Activated CD8-positive, alpha-beta memory T cell treated with anti-CD3 and anti-CD28 coated beads, Interleukin-2, amount 50 U/mL, for 24 hours (primary cell): ENCODE data around the gene KMO.

Experiments used
- DNase-seq: peaks from one replicate; pipeline ENCODE4 v3.0.0-alpha.2; 2020; ENCODE audit errors: extremely low read depth

Gene KMO

DNA sequence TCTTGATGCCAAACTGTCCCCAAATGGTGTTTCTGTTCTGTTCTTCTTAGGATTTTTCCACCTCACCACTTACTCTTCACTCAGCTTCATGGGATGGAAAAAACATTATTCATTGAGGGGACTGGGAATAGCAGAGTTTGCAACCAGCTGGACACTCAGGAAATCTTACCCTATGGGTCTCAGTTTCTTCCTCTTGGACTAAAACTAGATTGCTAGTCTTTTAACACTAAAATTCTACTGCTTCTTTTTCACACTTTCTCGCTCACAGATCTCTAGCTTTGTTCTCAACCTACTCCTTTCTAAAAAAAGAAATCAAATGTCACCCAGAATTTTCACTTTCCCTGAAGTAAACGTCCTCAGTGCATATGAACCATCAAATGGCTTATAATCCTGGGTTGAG is 4.8 kb downstream of the KMO start:
- DNase-seq: no peak

DNA sequence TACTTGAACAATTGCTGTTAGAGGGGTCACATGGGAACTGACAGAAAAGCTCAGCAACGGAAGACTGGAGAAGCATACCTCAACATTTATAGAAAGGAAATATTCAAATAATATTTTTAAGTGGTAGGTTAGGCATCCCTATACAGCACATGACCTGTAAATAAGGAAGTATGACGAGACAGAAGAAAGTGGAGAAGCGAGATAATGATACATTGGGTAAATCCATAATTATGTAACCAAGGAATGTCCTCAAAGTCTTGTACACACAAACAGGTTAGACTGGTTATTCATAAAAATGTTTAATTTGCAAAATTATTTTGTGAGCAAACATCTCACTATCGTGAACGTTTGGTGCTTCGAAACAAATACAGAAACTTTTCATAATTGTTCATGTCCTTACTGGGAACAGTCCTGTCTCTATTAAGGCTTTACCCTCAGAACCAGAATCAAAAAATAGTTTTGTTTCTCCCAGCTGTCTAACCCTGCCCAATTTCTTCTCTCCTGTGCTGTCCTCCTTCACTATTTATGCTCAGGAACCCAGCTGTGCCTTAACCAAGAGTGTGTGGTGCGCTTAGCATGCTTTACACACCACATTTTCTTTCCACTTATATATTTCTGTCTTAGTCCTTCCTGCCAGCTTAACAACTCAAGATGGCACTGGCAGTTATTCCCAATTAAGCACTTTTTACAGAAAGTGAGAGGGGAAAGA is 10.2 kb downstream of the KMO start:
- no peak for DNase-seq

DNA sequence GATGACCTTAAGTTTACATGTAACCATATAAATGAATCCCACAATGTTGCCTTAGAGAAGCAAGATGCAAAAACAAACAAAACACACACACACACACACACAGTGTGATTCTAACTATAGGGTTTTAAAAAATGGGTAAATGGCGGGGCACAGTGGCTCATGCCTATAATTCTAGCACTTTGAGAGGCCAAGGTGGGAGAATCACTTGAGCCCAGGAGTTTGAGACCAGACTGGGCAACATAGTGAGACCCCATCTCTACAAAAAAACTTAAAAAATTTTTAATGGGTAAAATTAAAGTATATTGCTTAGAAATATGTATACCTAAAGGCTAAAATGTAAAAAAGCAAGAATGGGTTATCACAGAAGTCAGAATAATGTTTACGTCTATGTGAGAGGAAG is 15.8 kb downstream of the KMO start:
- no peak for DNase-seq

DNA sequence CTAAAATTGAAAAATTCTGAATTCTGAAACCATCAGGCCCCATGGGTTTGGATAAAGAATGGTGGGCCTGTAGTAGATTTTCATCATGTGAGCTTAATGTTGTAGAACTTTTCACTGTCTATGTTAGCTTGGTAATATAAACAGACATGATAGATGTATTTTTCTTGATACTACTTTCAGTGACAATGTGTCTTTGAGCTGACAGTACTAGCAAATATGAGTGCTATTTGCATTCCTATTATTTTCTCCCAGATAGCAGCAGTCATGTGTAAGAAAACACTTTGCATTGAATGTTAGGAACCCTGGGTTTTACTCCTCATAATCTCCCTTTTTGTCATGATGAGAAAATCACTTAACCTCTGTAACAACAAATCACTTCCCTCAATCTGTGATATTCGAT is 18.1 kb downstream of the KMO start:
- no peak for DNase-seq

DNA sequence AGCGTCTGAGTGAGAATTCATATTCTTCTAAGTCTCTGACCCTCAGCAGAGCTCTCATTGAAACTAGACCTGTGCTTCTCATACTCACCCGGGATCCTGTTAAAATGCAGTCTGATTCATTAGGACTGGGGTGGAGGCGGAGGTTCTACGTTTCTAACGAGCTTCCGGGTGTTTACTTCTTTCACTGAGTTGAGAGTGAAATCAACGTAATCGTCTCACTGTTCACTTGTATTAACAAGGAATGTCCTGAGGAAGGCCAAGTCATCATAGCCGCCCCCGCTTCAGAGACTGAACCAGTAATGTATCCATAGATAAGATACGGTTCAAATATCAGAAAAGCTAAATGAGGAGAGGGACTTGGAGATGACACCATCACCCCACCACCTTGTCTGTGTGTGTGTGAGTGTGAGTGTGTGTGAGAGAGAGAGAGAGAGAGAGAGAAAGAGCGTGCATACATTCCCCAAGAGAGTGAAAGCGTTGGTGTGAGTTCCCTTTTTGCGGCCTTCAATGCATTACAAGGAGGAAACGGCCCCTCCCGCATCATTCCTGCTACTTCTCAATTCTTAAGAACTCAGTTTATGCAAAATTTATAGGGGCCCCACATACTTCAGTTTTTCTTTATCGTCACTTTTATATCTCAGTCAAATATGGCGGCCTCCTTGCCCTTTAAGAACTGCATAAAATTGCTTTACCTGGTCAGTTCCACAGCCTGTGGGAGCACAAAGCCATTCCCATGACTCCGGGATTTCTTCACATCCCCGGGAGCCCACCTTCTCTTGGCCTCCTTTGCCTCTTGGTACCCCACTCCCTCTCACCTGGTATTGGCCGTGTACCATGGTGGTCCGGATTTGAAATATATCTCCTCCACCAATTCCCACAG is 19.8 kb downstream of the KMO start:
- no peak for DNase-seq

DNA sequence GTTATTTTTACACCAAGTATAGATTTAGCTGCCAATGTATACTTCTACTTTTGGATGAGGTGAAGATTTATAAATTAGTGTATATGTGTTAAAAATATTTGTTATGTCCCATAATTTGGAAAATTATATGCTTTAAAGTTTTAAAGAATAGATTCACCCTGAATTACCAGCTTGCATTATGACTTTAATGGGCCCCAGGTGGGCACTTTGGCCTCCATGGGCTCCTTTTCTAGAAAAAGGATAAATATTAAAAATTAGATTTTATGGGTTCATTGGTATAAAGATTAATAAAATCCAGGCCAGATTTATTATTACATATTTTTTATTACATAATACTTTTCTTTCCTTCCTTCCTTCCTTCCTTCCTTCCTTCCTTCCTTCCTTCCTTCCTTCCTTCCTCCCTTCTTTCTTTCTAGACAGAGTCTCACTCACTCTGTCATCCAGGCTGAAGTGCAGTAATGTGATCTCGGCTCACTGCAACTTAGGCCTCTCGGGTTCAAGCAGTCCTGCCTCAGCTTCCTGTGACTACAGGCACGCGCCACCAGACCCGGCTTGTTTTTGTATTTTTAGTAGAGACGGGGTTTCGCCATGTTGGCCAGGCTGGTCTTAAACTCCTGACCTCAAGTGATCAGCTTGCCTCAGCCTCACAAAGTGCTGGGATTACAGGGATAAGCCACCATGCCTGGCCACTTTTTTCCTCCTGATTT is 21.9 kb downstream of the KMO start:
- DNase-seq: no peak

DNA sequence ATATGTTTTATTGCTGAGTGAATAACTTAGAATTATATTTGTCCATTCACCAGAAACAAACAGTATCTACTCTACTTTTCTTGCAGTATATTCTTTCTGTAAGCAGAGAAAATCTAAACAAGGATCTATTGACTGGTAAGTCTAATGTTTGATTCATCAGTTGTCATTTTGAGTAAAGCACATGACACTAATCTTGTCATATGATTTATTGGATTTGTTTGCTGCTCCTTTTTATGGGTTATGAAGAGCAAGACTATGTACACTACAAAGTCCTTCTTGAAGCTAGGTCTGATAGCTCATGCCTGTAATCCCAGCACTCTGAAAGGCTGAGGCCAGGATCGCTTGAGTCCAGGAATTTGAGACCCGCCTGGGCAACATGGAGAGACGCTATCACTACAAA is 23.3 kb downstream of the KMO start:
- no peak for DNase-seq

DNA sequence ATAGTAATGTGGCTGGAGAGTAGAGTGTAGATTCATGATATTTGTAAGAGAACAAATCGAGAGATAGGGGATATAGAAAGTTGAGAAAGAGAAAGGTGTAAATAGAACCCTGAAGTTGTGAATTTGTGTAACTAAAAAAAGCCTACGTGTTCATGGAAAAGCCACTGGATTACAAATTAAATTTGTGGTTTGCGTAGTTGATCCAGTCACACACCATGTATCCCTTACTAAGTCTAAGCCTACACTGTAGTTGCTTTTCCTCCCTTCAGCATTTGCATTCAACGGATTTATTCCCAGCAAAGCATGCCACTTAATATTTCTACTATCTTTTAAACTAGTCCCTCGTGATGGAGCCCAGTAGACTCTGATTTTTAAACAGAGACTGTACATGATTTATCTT is 24.9 kb downstream of the KMO start:
- DNase-seq: no peak

DNA sequence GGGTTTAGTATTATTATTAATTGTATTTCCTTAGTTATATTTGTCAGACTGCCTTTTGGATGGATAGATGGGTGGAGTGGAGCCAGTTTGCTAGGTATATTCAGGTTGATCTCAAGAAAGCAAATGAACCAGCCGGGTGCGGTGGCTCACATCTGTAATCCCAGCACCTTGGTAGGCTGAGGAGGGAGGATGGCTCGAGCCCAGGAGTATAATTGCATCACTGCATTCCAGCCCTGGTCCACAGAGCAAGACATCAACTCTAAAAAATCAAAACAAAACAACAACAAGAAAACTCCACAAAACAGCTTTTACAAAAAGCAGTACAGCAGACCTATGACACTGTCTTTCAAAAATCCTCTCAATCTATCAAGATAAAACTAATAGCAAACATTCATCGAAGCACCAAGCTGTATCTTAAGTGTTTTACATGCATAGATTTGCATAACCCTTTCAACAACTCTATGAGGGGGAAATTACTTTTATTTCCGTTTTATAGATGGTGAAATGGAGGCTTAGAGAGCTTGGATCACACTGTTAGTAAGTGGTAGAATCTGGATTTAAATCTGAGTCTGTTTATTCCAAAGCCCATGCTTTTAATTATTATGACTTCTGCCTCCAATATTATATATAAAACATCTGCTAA is 25.5 kb downstream of the KMO start:
- no peak for DNase-seq

DNA sequence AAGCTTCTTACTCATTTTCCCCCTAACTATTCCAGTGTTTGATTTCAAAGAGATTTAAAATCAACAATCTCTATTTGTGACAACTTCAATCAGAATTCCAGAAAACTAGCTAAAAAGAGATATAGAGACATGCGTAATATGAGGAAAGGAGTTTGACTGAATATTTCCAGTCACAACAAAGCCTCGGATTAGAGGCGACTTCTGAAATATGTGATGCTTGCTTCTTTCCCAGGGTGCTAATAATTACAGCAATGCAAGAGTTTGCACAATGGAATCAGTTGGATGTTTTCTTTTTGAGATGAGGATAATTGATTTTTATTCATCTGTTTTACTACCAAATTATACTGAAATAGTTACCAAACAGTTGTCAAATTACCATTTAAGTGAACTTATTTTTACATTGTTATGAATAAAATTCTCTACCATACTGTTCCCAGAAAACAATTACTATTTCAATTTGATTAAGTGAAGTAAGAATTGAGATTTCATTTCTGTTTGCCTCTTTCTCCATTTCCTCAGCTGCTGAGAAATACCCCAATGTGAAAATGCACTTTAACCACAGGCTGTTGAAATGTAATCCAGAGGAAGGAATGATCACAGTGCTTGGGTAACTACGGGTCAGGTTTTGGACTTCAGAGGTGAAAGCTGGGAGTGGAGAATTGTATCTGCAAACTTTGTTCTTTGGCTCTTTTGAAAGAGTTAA is 28.1 kb downstream of the KMO start:
- DNase-seq: no peak

DNA sequence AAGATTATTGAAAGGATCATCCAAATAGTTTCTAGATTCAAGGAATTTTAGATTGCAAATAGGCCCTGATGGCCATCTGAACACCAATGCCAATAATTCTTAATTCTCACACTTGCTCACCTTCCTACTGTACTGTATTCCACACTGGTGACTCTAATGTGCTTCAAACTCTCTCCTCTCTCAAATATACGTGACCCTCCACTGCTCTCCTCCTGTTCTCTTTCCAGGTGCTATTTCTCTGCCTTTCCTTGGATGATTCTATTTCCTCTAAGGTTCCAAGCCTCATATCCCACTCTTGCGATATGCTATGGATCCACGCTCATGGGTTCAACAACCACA is 28.6 kb downstream of the KMO start:
- no peak for DNase-seq

DNA sequence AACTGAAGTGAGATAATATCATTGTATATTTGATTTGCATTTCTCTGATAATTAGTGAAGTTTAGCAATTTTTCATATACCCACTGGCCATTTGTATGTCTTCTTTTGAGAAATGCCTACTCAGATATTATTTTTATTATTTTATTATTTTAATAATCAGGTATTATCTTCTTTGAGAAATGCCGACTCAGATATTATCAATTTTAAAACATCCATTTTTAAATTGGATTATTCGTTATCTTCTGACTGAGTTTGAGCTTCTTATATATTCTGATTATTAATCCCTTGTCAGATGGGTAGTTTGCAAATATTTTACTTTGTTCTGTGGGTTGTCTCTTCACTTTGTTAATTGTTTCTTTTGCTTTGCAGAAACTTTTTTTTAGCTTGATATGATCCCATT is 37.7 kb downstream of the KMO start:
- no peak for DNase-seq

DNA sequence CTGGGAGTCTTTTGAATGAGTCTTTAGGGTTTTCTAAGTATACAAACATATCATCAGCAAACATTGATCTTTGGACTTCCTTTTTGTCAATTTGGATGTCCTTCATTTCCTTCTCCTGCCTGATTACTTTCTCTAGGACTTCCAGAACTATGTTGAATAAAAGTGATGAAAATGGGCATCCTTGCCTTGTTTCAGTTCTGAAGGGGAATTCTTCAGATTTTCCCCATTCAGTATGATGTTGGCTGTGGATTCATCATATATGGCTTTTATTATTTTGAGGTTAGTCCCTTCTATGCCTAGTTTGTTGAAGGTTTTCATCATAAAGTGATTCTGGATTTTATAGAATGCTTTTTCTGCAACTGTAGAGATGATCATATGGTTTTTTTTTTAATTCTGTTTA is 42.0 kb downstream of the KMO start:
- no peak for DNase-seq

DNA sequence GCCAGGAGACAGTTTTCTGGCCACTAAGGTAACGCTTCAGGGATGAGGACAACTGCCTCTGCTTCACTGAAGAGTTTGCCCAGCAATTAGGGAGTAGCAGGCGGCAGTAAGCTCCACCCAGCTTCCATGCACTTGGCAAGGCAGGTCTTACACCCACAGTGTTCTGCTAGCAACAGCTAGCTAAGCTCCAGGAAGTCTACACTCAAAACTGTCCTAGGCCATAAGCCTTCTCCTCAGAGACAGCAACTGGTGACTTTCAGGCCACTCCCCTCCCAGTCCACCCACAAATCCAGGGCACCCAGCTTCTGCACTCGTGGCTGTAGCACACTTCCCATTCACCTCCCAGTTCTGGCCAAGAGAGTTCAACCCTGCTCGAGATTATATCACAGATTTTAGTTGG is 47.3 kb downstream of the KMO start:
- DNase-seq: no peak

DNA sequence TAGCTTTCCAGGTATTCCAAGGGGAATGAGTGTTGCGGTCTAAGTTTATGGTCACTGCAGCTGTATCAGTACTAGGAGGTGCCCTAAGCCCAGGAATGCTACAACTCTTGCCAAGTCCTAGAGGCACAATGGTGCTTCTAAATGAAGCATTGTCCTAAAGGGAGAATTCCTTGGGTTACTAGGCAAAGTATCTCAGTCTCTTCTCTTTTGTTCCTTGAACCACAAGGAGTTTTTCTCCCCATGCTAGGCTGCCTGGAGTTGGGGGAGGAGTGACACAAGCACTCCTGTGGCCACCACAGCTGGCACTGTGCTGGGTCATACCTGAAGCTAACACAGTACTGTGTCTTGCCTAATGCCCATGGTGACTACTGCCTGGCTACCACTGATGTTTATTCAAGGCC is 50.7 kb downstream of the KMO start:
- DNase-seq: no peak

DNA sequence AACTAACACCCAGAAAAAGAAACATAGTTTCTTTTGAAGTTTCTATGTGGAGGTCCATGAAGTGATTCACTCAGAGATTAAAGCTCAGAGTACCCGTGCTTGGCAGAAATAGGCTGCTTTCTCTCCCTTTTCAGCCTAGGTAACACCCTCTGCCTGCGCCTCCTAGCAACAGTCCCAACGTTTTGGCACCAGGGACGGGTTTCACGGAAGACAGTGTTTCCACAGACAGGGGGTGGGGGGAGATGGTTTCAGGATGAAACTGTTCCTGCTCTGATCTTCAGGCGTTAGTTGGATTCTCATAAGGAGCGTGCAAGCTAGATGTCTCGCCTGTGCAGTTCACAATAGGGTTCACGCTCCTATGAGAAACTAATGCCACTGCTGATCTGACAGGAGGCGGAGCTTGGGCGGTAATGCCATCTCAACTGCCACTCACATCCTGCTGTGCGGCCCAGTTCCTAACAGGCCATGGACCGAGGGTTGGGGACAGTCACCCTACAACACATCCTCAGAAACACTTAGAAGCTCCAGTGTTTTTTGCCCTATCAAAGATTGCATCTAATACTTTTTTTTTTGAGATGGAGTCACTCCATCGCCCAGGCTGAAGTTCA is 54.8 kb downstream of the KMO start:
- DNase-seq: no peak

DNA sequence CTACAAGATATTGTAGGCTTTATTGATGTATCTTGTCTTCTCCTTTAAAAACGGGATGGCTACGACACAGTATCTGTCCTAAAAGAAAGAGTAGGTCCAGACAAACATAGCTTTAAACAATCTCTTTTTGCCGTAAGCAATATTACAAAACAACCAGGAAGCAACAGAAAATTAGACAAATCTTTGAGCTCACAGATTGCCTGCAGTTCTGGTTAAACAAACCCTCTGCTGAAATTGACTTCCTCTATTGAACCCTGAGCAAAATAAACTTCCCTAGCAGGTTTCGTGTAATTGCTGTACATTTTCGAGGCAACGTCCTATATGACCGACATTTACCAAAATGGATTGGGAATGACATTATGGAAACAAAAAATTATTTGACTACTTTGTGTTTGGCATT is 57.3 kb downstream of the KMO start:
- DNase-seq: no peak

DNA sequence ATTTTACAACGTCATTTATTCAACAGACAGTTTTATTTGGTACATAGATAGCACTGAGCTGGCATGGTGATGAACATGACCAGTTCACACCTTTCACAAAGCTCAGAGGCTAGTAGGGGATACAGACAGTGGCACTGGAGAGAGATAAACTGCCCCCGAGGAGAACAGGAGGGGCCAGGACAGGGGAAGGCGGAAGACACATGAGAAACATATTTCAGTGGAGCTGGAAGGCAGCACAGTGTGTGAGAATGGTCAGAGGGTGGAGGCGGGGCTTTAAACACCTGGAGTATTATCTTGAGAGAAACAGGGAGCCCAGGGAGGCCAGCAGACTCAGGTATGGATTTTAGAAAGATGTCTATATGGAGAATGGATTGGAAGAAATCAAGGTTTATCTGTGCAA is 58.5 kb downstream of the KMO start:
- DNase-seq: no peak

DNA sequence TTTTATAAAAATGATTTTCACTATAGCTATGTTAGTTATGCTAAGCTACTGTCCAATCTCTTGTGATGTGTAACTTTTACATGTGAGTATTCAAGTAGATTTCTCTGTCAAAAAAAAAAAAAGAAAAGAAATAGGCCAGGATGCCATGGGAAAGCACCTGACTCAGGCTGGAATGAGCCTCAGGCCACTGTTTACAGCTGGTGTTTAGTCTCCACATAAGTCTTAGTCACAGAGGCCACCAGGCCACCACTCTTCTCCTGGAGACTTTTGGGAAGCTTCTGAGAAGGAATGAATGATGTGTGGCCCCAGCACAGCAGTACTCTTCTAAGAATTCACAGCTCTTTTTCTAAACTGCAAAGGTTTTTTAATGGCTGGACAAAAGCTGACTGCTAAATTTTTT is 59.1 kb downstream of the KMO start:
- no peak for DNase-seq

DNA sequence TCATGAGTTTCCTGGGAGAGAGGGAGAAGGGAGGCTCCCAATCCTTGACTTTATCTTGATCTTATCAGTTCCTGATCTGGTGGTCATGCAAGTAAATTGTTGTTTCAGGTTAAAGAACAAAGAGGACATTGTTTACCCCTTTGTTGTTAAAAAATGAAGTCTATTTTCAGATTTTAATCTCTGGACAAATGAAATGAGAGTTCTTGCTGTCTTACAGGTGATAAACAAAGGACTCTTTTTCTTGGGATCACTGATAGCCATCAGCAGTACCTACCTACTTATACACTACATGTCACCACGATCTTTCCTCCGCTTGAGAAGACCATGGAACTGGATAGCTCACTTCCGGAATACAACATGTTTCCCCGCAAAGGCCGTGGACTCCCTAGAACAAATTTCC is 59.6 kb downstream of the KMO start:
- no peak for DNase-seq

DNA sequence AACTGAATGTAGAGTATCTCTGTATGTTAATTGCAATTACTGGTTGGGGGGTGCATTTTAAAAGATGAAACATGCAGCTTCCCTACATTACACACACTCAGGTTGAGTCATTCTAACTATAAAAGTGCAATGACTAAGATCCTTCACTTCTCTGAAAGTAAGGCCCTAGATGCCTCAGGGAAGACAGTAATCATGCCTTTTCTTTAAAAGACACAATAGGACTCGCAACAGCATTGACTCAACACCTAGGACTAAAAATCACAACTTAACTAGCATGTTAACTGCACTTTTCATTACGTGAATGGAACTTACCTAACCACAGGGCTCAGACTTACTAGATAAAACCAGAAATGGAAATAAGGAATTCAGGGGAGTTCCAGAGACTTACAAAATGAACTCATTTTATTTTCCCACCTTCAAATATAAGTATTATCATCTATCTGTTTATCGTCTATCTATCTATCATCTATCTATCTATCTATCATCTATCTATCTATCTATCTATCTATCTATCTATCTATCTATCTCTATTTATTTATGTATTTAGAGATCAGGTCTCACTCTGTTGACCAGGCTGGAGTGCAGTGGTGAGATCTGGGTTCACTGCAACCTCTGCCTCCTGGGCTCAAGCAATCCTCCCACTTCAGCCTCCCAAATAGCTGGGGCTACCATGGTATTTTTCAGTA is 60.2 kb downstream of the KMO start:
- no peak for DNase-seq
